Fibroblast of gingiva (primary cell): ENCODE results near the gene USP38.
A peak's percentile ranks its signal among the peaks of the same experiment; 100 is the strongest.
"Not testable (repeated sequence)": the region's sequence is repeated elsewhere in the genome, so short reads cannot be mapped to it uniquely, and the experiment has no call there.

Source experiments
- DNase-seq: peaks from one replicate; pipeline ENCODE4 v3.0.0-alpha.2; 2011; ENCODE audit warnings: low read depth

Gene USP38, protein sequence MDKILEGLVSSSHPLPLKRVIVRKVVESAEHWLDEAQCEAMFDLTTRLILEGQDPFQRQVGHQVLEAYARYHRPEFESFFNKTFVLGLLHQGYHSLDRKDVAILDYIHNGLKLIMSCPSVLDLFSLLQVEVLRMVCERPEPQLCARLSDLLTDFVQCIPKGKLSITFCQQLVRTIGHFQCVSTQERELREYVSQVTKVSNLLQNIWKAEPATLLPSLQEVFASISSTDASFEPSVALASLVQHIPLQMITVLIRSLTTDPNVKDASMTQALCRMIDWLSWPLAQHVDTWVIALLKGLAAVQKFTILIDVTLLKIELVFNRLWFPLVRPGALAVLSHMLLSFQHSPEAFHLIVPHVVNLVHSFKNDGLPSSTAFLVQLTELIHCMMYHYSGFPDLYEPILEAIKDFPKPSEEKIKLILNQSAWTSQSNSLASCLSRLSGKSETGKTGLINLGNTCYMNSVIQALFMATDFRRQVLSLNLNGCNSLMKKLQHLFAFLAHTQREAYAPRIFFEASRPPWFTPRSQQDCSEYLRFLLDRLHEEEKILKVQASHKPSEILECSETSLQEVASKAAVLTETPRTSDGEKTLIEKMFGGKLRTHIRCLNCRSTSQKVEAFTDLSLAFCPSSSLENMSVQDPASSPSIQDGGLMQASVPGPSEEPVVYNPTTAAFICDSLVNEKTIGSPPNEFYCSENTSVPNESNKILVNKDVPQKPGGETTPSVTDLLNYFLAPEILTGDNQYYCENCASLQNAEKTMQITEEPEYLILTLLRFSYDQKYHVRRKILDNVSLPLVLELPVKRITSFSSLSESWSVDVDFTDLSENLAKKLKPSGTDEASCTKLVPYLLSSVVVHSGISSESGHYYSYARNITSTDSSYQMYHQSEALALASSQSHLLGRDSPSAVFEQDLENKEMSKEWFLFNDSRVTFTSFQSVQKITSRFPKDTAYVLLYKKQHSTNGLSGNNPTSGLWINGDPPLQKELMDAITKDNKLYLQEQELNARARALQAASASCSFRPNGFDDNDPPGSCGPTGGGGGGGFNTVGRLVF

DNA sequence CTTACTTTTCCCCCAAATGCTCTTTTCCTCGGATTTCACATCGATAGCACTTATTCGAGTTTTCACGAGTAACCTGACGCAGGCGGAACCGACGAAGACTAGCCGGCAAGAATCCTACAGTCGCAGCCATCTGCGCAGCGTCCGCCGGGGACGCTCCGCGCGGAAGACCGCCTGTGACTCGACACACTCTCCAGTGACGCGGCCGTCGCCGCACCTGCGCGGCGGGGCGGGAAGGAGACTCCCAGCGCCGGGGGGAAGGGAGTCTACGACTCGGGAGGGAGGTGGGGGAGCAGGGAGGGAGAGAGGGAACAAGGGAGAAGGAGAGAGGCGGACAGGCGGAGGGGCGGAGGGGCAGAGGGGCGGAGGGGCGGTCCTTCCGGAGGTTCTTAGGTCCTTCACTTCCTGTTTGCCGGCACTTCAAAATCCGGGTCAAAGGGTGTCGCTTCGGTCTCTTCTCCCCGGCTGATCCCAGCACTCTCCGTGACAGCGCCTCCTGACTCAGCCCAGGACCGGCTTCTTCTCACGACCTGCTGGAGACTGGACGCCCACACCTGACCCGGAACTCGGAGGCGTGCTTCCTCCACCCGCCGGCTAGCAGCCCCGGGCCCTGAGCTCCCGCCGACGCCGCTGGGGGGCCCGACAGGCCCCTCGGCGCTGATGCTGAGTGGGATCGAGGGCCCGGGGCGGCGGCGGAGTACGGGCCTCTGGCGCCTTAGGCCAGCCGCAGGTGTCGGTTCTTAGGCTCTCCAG is at the start of gene USP38:
Gene USP38, plus strand, starts transcription at position 415 of the 750 bp plus-strand sequence. CDS start 534 bp downstream, outside the sequence.
- DNase-seq: peak; percentile 91

DNA sequence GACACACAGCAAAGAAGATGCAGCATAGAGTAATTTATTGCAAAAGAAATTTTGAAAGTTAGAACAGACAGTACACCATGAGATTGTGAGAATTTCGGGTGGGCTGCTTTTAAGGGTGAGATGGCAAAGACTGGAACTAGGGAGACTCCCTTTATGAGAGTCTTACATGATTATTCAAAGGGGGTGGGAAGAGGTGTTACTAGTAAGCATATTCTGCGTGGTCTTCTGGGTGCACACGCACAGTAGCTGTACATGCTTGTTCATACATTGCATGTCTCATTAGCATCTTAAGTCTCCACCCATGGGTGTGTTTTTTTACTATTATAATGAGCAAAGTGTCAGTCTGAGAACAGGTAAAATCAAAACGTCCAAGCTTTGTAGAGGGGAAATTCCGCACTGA is 49.4 kb upstream of the USP38 start:
- no peak for DNase-seq

DNA sequence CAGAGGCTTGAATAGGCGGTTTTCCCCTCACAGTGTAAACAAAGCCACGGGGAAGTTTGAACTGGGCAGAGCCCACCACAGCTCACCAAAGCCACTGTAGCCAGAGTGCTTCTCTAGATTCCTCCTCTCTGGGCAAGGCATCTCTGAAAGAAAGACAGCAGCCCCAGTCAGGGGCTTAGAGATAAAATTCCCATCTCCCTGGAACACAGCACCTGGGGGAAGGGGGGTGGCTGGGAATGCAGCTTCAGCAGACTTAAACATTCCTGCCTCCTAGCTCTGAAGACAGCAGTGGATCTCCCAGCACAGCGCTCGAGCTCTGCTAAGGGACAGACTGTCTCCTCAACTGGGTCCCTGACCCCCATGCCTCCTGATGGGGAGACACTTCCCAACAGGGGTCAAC is 44.0 kb upstream of the USP38 start:
- no peak for DNase-seq

DNA sequence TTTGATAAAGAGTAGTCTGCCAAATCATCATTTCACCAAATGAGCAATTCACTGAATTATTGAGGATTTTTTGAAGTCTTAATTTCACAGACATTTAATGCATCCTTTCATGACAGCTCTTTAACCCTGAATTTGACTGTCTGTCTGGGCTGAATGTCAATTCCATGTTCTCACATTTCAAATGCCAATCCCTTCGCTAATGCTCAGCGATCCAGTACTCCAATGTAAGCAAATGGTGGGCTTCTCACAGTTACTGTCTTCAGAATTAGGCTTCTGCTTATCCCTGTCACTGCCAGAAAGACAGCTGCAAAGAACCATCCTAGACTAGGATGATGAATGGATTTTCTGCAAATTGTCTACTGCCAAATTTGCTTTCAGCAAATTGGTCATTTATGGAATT is 36.2 kb upstream of the USP38 start:
- DNase-seq: no peak

DNA sequence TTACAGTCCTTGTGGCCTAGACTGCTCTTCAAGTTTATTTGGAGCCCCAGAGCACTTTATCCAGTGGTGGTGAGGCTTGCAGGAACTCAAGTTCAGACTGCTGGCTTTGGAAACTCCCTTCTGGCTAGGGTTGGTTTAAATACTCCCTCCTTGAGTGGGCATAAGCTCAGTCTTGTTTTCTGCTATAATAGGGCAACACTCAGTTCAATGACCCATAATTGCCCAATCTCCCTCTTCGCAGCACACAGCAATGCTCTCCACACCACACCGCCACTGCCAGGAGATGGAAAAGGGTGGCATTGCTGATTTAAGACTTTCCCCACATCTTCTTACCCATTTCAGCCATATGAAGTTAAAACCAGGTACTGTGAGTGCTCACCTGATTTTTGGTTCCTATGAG is 27.9 kb upstream of the USP38 start:
- no peak for DNase-seq

DNA sequence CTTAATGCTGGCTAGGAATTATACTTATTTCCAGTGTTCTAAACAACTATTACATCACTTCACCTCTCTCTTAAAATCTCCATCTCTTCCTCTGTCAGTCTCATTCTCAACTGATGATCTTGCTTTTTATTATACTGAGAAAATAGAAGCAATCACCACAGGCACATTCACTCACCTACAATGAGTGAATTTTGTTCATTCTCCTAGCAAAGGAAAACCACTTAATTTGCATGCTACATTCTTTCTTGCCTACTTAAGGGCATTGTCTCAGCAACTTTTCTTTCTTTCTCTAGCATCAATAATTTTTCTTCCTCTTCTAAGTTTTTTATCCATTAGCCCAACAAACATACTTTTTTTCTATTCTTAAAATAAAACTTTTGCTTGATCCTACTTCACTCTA is 21.1 kb upstream of the USP38 start:
- no peak for DNase-seq

DNA sequence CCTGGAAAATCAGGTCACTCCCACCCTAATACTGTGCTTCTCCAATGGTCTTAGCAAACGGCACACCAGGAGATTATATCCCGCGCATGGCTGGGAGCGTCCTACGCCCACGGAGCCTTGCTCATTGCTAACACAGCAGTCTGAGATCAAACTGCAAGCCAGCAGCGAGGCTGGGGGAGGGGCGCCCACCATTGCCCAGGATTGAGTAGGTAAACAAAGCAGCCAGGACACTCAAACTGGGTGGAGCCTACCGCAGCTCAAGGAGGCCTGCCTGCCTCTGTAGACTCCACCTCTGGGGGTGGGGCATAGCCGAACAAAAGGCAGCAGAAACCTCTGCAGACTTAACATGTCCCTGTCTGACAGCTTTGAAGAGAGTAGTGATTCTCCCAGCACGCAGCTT is 18.0 kb upstream of the USP38 start:
- not testable (repeated sequence) for DNase-seq

DNA sequence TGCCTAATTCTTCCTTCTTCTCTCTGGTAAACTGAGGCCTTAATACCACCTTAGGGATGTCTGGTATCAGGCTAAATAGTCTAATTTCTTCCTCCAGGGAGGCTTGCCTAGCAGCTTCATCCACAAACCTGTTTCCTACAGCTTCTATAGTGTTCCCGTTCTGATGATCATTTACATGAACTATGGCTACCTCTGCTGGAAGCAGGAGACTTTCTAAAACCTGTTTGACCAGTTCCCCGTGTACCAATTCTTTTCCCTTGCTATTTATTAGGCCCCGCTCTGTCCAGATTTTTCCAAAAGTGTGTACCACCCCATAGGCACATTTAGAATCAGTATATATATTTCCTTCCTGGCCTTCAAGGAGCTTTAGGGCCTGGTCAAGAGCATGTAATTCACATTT is 5.8 kb upstream of the USP38 start:
- no peak for DNase-seq

DNA sequence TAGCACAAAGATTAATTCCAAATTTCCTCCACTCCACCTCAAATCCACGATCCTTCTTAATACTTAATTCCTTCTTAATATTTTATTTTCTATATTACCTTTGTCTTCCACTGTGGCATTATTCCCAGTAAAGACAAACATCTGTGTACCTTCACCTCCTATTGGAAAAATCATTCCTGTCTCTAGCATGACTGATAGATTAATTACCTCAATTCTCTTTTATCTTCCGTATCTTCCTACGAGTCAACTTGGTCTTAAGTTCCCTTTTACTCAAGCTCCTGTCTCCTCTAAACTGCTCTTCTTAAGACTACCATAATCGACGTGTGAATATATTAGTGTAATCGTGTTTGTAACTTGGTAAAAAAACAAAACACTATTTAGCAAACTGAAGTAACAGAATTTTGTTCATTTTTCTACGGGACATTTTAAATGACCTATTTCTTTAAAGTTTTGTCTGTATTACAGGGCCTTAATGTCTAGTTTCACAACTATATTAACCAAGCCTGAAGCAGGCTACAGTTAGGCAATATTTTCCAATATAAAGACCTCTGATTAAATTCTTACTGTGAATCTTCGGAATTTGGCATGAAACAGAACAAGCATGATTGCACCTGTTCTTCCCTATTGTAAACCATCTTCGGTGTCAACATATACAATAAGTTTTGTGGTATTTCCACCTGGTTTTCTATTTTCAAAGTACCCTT is 1.1 kb upstream of the USP38 start:
- no peak for DNase-seq

DNA sequence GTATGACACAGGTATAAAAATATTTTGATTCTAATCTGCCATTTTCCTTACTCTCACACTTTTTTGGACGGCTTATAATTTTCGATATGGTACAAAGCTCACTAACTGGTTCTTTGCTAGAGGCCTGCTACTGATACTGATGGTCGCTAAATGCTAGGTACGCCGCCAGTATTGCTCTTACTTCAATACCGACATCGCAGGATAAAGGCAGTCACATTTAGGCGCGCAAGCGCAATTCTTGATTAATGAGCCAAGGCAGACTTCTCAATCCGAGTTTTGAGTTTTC is 557 bp upstream of the USP38 start:
- DNase-seq: no peak

DNA sequence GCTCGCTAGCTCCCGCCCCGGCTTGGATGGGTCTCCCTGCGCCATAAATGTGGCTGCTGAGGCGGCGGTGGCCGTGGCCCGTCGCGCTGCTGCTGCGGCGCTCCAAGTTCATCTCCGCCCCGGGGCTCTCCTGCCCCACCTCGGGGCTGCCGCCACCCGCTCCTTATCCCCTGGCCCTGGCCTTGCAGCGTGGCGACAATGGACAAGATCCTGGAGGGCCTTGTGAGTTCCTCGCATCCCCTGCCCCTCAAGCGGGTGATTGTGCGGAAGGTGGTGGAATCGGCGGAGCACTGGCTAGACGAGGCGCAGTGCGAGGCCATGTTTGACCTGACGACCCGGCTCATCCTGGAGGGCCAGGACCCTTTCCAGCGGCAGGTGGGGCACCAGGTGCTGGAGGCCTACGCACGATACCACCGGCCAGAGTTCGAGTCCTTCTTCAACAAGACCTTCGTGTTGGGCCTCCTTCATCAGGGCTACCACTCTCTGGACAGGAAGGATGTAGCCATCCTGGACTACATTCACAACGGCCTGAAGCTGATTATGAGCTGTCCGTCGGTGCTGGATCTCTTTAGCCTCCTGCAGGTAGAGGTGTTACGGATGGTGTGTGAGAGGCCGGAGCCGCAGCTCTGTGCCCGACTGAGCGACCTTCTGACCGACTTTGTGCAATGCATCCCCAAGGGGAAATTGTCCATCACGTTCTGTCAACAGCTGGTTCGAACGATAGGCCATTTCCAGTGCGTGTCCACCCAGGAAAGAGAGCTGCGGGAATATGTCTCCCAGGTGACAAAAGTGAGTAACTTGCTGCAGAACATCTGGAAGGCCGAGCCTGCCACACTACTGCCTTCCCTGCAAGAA is 763 bp downstream of the USP38 start:
- no peak for DNase-seq

DNA sequence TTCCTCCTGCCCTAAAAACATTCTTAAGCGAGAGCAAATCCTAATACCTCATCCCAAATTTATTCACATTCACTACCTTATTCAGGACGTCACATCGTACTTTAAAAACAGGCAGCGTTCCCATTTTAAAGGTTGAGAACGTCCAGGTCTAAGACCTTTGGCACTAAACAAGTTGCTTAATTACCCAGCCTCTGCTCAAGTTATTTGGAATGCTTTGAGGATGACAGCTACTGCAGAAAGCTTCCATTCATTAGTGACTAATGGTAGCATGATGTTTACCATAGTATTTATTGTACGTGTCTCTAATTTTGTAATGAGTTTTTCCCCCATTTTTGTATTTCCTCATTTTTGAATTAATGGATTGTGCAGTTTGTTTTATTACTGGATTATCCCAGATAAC is 1.5 kb downstream of the USP38 start:
- DNase-seq: peak; percentile 9

DNA sequence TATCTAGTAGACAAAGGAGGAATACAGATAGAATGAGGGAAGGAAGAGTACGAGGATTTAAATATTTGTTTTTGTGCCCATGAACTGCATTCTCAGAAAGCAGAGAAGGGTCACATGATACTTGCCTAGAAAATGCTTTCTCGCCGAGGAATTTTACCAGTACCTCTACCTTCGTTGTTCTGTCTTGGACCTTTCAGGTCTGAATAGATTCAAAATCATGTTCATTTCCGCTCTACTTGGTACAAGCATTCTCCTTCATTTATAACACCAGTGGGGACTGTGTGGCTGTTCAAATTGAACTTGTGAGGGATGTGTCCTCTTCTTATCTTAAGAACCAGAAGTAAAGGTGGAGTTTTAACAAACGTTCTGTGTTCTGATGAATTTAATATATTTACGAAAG is 1.9 kb downstream of the USP38 start:
- no peak for DNase-seq

DNA sequence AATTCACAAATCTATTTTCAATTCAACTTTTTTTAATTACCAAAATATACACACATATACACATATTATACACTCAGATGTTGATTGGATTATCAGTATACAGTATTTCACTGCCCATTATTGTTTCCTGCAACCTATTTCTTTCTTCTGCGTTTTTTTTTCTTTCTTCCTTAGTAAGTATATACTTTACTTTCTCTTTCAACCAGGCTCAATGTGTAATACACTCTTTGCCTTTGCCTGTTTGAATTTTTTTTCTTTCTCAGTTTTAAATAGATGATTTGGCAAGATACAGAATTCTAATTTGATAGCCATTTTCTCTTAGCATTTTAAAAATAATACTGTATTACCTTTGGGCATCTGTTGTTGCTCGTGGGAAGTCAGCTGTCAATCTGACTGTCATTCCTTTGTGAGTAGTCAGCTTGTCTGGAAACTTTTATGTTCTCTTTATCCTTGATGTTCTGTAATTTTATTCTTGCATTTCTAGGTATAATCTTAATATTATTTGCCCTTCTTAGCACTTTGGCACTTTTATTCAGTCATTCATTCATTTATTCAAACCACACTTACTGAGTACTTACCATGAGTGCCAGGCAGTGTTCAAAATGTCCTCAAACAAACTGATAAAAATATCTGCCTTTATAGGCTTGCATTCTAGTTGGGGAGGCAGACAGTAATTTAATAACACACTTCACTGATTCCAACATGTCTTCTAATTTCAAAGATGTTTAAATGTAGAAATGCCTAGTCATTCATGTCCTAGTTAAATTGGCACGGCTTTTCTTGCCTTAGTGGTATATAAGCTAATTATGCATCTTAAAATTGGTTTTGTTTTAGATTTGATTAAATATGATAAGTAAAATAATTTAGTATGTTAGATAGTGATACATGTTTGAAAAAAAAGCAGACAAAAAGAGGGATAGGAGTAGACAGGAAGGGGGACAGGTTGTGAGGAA is 3.7 kb downstream of the USP38 start:
- DNase-seq: no peak

DNA sequence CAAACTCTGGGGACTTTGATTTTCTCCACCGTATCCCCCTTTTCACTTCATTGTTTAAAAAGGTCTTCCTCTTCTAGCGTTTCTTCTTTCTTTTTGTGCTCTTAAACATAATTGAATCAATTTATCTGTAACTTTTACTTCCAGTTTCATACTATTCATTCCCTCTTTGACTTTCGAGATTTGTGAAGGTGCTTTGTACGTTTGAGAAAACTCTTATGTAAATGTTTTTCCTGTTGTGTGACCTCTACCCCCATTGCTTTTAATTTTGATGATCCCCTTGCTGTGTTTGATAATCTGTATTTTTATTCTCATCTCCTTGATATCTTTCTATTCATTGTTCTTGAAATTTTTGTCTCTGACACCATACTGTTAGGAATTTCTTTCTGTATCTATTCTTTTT is 4.8 kb downstream of the USP38 start:
- DNase-seq: no peak

DNA sequence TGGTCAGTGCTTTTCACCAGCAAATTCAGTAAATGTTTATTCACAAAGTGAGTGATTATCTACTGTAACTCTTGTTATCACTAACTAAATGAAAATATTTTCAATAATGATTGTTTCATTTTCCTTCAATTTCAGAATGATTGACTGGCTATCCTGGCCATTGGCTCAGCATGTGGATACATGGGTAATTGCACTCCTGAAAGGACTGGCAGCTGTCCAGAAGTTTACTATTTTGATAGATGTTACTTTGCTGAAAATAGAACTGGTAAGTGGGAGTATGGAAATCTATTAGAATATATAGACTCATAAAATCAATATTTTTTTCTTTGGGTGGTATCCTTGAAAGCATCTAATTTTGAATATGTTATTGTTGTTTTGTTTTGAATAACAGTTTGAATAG is 10.9 kb downstream of the USP38 start:
- DNase-seq: no peak

DNA sequence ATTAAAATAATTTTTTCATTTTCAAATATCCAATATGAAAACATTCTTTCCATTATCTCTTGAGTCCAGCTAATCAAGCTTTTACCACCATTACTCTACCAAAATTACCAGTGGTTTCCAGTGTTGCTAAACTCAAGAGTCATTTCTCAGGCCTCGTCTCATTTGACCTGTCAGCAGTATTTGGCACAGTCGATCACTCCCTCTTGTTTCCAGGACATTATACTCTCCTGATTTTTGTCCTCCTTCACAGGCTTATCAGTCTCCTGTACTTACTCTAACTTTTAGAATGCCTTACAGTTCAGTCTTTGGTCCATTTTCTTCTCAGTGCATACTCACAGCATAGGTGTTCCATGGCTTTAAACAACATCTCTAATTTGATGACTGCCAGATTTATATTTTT is 11.6 kb downstream of the USP38 start:
- DNase-seq: no peak

DNA sequence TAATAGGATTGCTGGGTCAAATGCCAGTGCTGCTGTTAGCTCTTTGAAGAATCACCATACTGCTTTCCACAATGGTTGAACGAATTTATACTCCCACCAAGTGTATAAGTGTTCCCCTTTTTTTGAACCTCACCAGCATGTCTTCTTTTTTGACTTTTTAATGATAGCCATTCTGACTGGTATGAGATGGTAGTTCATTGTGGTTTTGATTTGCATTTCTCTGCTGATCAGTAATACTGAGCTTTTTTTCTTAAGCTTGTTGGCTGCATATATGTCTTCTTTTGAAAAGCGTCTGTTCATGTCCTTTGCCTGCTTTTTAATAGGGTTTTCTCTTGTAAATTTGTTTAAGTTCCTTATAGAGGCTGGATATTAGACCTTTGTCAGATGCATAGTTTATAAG is 14.8 kb downstream of the USP38 start:
- no peak for DNase-seq

DNA sequence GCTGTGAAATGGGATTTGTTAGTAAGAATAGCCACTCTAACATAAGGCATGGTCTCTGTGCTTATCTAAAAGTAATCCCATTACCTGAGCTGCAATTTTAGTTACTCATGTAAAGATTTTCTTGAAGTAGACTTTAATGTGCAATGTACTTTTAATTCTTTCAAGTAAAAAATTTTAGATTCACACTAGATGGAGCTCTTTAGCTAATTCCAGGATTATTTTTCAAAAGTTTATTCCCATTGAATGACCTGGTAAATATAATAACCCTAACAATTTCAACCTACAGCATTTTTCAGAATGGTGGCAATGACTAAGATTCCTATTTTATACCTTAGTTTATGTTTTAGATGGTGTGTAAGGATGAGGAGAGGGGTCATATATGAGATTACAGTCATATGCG is 18.1 kb downstream of the USP38 start:
- DNase-seq: no peak

DNA sequence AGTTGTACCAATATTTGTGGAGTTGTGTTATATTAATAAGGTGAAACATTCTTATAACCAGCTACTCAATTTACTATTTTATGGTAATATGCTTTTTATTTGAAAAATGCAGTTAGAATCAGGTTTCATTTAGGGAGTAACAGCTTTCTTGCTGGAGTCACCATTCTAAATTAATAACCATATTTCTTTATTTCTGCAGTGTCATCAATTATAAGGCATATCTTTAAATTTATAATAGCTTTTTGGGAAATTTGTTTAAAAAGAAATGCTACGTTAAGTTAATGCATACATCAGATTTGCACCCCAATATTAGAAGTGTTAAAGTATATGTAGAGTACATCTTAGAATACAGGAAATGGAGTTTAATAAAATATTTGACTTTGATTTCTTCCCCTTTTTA is 18.9 kb downstream of the USP38 start:
- no peak for DNase-seq
